B cell (primary cell): ENCODE data around the gene MAFB.

Experiments used
- CTCF ChIP-seq: fragments of 200-600 bp; IDR thresholded peaks from one replicate; pipeline ENCODE4 v1.8.0; 2022; ENCODE audit warnings: antibody characterized with exemption, mild to moderate bottlenecking
- EZH2 ChIP-seq: IDR thresholded peaks from 2 replicates; pipeline ENCODE4 v1.6.1; 2012; ENCODE audit warnings: borderline replicate concordance, low read depth, mild to moderate bottlenecking, moderate library complexity, low read length; ENCODE audit not compliant: insufficient read depth, poor library complexity, severe bottlenecking

GRCh38 chr20:40717343-40717865 lies 28.4 kb upstream of the MAFB start:
- no peak for TF ChIP-seq CTCF
- no peak for TF ChIP-seq EZH2
